HG02885 (cell line): ENCODE data around the gene PROCA1.
"Not testable (repeated sequence)": the region's sequence is repeated elsewhere in the genome, so short reads cannot be mapped to it uniquely, and the experiment has no call there.

Experiments used
- ATAC-seq: cut with Tn5 transposase; IDR thresholded peaks from one replicate; pipeline ENCODE4 v1.9.1; 2021; ENCODE audit warnings: mild to moderate bottlenecking; ENCODE audit not compliant: unreplicated experiment, poor library complexity

PROCA1 gene

GRCh38 chr17:28744972-28745785, 33.5 kb upstream of the PROCA1 start:
- ATAC-seq = no peak

GRCh38 chr17:28744104-28744971, 32.6 kb upstream of the PROCA1 start:
- peak; percentile 43 for ATAC-seq

GRCh38 chr17:28743243-28744103, 31.8 kb upstream of the PROCA1 start, which contains the start of gene TRAF4:
TRAF4 (plus strand) TSS chr17:28744011; CDS start chr17:28744113, 102 bp downstream.
- peak; percentile 80 for ATAC-seq

GRCh38 chr17:28741358-28742349, 30.0 kb upstream of the PROCA1 start:
- no peak for ATAC-seq

GRCh38 chr17:28740406-28741357, 29.0 kb upstream of the PROCA1 start:
- ATAC-seq = no peak

GRCh38 chr17:28738680-28739384, 27.1 kb upstream of the PROCA1 start:
- ATAC-seq = peak; percentile 25

GRCh38 chr17:28737770-28738679, 26.3 kb upstream of the PROCA1 start:
- peak; percentile 61 for ATAC-seq

GRCh38 chr17:28737316-28737715, 25.6 kb upstream of the PROCA1 start:
- ATAC-seq = no peak

- not testable (repeated sequence) for ATAC-seq
These were observed 24.5 kb upstream of the PROCA1 start for GRCh38 chr17:28735913-28736769.

GRCh38 chr17:28735242-28735722, 23.6 kb upstream of the PROCA1 start:
- ATAC-seq = no peak

- no peak for ATAC-seq
These were observed 23.1 kb upstream of the PROCA1 start for GRCh38 chr17:28734712-28735241.

- ATAC-seq = no peak
These were observed 21.7 kb upstream of the PROCA1 start for GRCh38 chr17:28733346-28733745.

GRCh38 chr17:28729950-28730330, 18.3 kb upstream of the PROCA1 start:
- no peak for ATAC-seq

- ATAC-seq = peak; percentile 47
These were observed 16.9 kb upstream of the PROCA1 start, which contains the start of gene NEK8 for GRCh38 chr17:28728364-28729200. NEK8 (plus strand) TSS chr17:28728788; CDS start chr17:28728814, 26 bp downstream.
